Effector CD8-positive, alpha-beta T cell (primary cell): ENCODE data around the gene CACNA1E.

Experiments used
- DNase-seq: peaks from one replicate; lab custom pipeline; 2025; lab: John Stamatoyannopoulos, UW

Gene CACNA1E

GRCh38 chr1:181685211-181685610, 201.9 kb downstream of the CACNA1E start:
- DNase-seq: no peak

- DNase-seq: no peak
Measured at GRCh38 chr1:181701891-181702290, 218.6 kb downstream of the CACNA1E start.

GRCh38 chr1:181704546-181704945, 221.2 kb downstream of the CACNA1E start:
- no peak for DNase-seq

GRCh38 chr1:181711820-181712219, 228.5 kb downstream of the CACNA1E start:
- DNase-seq: no peak

GRCh38 chr1:181712711-181713110, 229.4 kb downstream of the CACNA1E start:
- DNase-seq: no peak

- no peak for DNase-seq
Measured at GRCh38 chr1:181714428-181714827, 231.1 kb downstream of the CACNA1E start.

- DNase-seq: no peak
Measured at GRCh38 chr1:181718034-181718433, 234.7 kb downstream of the CACNA1E start.

- no peak for DNase-seq
Measured at GRCh38 chr1:181726320-181727012, 243.1 kb downstream of the CACNA1E start.

- DNase-seq: no peak
Measured at GRCh38 chr1:181730606-181731005, 247.3 kb downstream of the CACNA1E start.

- no peak for DNase-seq
Measured at GRCh38 chr1:181732218-181732990, 249.1 kb downstream of the CACNA1E start.

- DNase-seq: no peak
Measured at GRCh38 chr1:181733486-181733885, 250.2 kb downstream of the CACNA1E start.

GRCh38 chr1:181737056-181737455, 253.7 kb downstream of the CACNA1E start:
- no peak for DNase-seq

GRCh38 chr1:181739214-181739613, 255.9 kb downstream of the CACNA1E start:
- DNase-seq: no peak

- DNase-seq: no peak
Measured at GRCh38 chr1:181742426-181742825, 259.1 kb downstream of the CACNA1E start.

GRCh38 chr1:181743878-181744312, 260.6 kb downstream of the CACNA1E start:
- DNase-seq: no peak

GRCh38 chr1:181746224-181746623, 262.9 kb downstream of the CACNA1E start:
- DNase-seq: no peak

- DNase-seq: no peak
Measured at GRCh38 chr1:181748013-181748412, 264.7 kb downstream of the CACNA1E start.

GRCh38 chr1:181754103-181754502, 270.8 kb downstream of the CACNA1E start:
- no peak for DNase-seq

- DNase-seq: no peak
Measured at GRCh38 chr1:181759481-181759880, 276.2 kb downstream of the CACNA1E start.

- DNase-seq: no peak
Measured at GRCh38 chr1:181763736-181764135, 280.4 kb downstream of the CACNA1E start.

GRCh38 chr1:181765451-181766026, 282.2 kb downstream of the CACNA1E start:
- no peak for DNase-seq

- no peak for DNase-seq
Measured at GRCh38 chr1:181767001-181767708, 283.8 kb downstream of the CACNA1E start.
